Body of pancreas (tissue), 4 donors: ENCODE results near the gene EPS8. TPM values are rescaled to one million over a fixed set of nuclear protein-coding genes. Genes with fewer than 3 reads are reported as not detected.

Experiments used
- ATAC-seq: fragments of 150-250 bp; one replicate; pipeline ENCODE4 v1.9.1; 2016
- DNase-seq, 4 donors: peaks; one replicate each; pipeline ENCODE4 v3.0.0-alpha.2; 2019
- H3K27ac ChIP-seq, 4 donors: fragments of 200-600 bp; sonication (generic); 1 replicate in 3 of 4; 2 replicates in 1 of 4; pipeline versions ENCODE4 v1.5.1 to v1.6.1; 2016 to 2019; ENCODE audit warnings: mild to moderate bottlenecking in 1 of 4, mixed read lengths in 1 of 4, moderate library complexity in 1 of 4
- H3K27me3 ChIP-seq, 2 donors: fragments of 200-600 bp; sonication (generic); one replicate each; pipeline ENCODE4 v1.6.0; 2016; ENCODE audit warnings: mild to moderate bottlenecking in 1 of 2
- H3K36me3 ChIP-seq, 2 donors: fragments of 200-600 bp; sonication (generic); replicated peaks in 1 of 2; 2 replicates each; pipeline ENCODE4 v1.5.1; 2016; ENCODE audit warnings: low read depth in 2 of 2; ENCODE audit not compliant: insufficient read depth in 1 of 2
- H3K4me1 ChIP-seq: fragments of 200-600 bp; sonication (generic); one replicate; pipeline ENCODE4 v1.6.0; 2016
- H3K4me3 ChIP-seq, 2 donors: fragments of 200-600 bp; sonication (generic); 1 replicate in 1 of 2; 2 replicates in 1 of 2; pipeline ENCODE4 v1.5.1; 2016 to 2019
- H3K9me3 ChIP-seq, 3 donors: fragments of 200-600 bp; sonication (generic); 1 replicate in 2 of 3; 2 replicates in 1 of 3; pipeline ENCODE4 v1.5.1; 2016
- CTCF ChIP-seq, 7 experiments: fragments of 450-650 bp in 4 of 7; fragments of 200-600 bp in 3 of 7; sonication (generic) in 3 of 7; IDR thresholded peaks; one replicate each; pipeline ENCODE4 v1.5.1; 2016 to 2019; ENCODE audit warnings: antibody characterized with exemption in 7 of 7
- POLR2A ChIP-seq, 3 donors: fragments of 450-650 bp; IDR thresholded peaks; one replicate each; pipeline ENCODE4 v1.6.1; 2016; ENCODE audit warnings: antibody characterized with exemption in 3 of 3, mild to moderate bottlenecking in 2 of 3
- WGBS, 2 donors: methylation state at CpG; one replicate each; pipeline ENCODE4 v1.1.5; 2017; 5-methylcytosine and 5-hydroxymethylcytosine counted together
- intact Hi-C: fragments of 100-400 bp; cut with DNase I; formaldehyde crosslinking; loops from one replicate; pipeline ENCODE4 v1.15.1; 2023
- total RNA-seq, 2 donors: library from RNA; depleted of rRNA; stranded (reverse); fragments of >200 nt; gene quantifications; one replicate each; pipeline ENCODE4 v1.1.0, GENCODE V29; 2016

The EPS8 gene
- total RNA-seq, 2 donors from 2014 or later, result 31.6 to 41.2 TPM

GRCh38 chr12:15716581-15716980 is 72.6 kb downstream of the EPS8 start:
- TF ChIP-seq CTCF (IDR thresholded peaks at IDR 0.05) (no peak), POLR2A (IDR thresholded peaks at IDR 0.05) (no peak)
- Histone ChIP-seq H3K4me3 (no peak overlapping the region), H3K4me1 (peaks cover 18% of the 10 kb centered on the region), H3K27me3 (no peaks in the 10 kb centered on the region), H3K9me3 (no peaks in the 10 kb centered on the region), H3K36me3 (no peaks in the 10 kb centered on the region), H3K27ac (no peak overlapping the region)
- WGBS, 2 donors, result 76 to 94% methylated on average over 2 of the region's 2 CpGs
- ATAC-seq (no peak), DNase-seq (no peak)
- intact Hi-C loops, result no loop called here

- no peak overlapping the region for H3K4me3 ChIP-seq
- ATAC-seq, result no peak
- H3K36me3 ChIP-seq, result no peaks in the 10 kb centered on the region
- H3K4me1 ChIP-seq, result peaks cover 24% of the 10 kb centered on the region
- no peak for TF ChIP-seq POLR2A (IDR thresholded peaks at IDR 0.05)
- TF ChIP-seq CTCF (IDR thresholded peaks at IDR 0.05), result no peak
- 88 to 98% methylated on average over 2 of the region's 2 CpGs for WGBS, 2 donors
- no peaks in the 10 kb centered on the region for H3K9me3 ChIP-seq
- intact Hi-C loops, result no loop called here
- no peak overlapping the region for H3K27ac ChIP-seq
- no peak for DNase-seq
- no peaks in the 10 kb centered on the region for H3K27me3 ChIP-seq
Observed at GRCh38 chr12:15714256-15714655, 74.9 kb downstream of the EPS8 start.

- no peaks in the 10 kb centered on the region for H3K9me3 ChIP-seq
- 34 to 40% methylated on average over 8 of the region's 8 CpGs for WGBS, 2 donors
- no peaks in the 10 kb centered on the region for H3K27me3 ChIP-seq
- H3K4me3 ChIP-seq, result no peak overlapping the region
- TF ChIP-seq POLR2A (IDR thresholded peaks at IDR 0.05) (no peak), CTCF (IDR thresholded peaks at IDR 0.05) (no peak)
- no peaks in the 10 kb centered on the region for H3K36me3 ChIP-seq
- H3K4me1 ChIP-seq, result peaks cover 29% of the 10 kb centered on the region
- peak; percentile 71 to 79 (median 74) for DNase-seq
- intact Hi-C loops, result no loop called here
- H3K27ac ChIP-seq, result peak overlapping the region in 3 of 4 donors; percentile 7 to 78 (median 61)
- peak; percentile 91 for ATAC-seq
Observed at GRCh38 chr12:15712823-15713660, 76.1 kb downstream of the EPS8 start.

GRCh38 chr12:15712160-15712559 is 77.0 kb downstream of the EPS8 start:
- no peak for ATAC-seq
- WGBS, 2 donors, result 14 to 36% methylated on average over 1 of the region's 1 CpG
- Histone ChIP-seq H3K36me3 (no peaks in the 10 kb centered on the region), H3K27me3 (no peaks in the 10 kb centered on the region), H3K4me3 (no peak overlapping the region), H3K27ac (peak overlapping the region in 3 of 4 donors; percentile 7 to 78 (median 61)), H3K9me3 (no peaks in the 10 kb centered on the region), H3K4me1 (peaks cover 29% of the 10 kb centered on the region)
- DNase-seq, result no peak
- intact Hi-C loops, result no loop called here
- TF ChIP-seq CTCF (IDR thresholded peaks at IDR 0.05) (no peak), POLR2A (IDR thresholded peaks at IDR 0.05) (no peak)
